Fibroblast of lung (primary cell): ENCODE data around the gene CLMN. TPM values are rescaled to one million over a fixed set of nuclear protein-coding genes. Genes with fewer than 3 reads are reported as not detected.
A peak's percentile ranks its signal among the peaks of the same experiment; 100 is the strongest.

Experiments used
- DNase-seq, 2 donors: peaks; one replicate each; pipeline versions ENCODE4 v3.0.0 to v3.0.0-alpha.2; 2010; ENCODE audit warnings: low read depth in 2 of 2
- H2AFZ ChIP-seq: 2 replicates; pipeline ENCODE4 v1.5.1; 2012; ENCODE audit warnings: low read length, control low read depth, inconsistent platforms
- H3K27ac ChIP-seq: 2 replicates; pipeline ENCODE4 v1.5.1; 2011; ENCODE audit warnings: low read length, control low read depth; ENCODE audit not compliant: insufficient read depth
- H3K27me3 ChIP-seq: 2 replicates; pipeline ENCODE4 v1.5.1; 2011; ENCODE audit warnings: mild to moderate bottlenecking, low read length; ENCODE audit not compliant: control insufficient read depth, insufficient read depth
- H3K36me3 ChIP-seq: 2 replicates; pipeline ENCODE4 v1.5.1; 2011; ENCODE audit warnings: low read length; ENCODE audit not compliant: control insufficient read depth, insufficient read depth
- H3K4me1 ChIP-seq: 2 replicates; pipeline ENCODE4 v1.5.1; 2011; ENCODE audit warnings: low read length; ENCODE audit not compliant: control insufficient read depth, insufficient read depth; ENCODE audit errors: extremely low read depth
- H3K4me2 ChIP-seq: 2 replicates; pipeline ENCODE4 v1.5.1; 2011; ENCODE audit warnings: low read length, control low read depth; ENCODE audit not compliant: insufficient read depth; ENCODE audit errors: extremely low read depth
- H3K4me3 ChIP-seq, 4 experiments: fragments of 200-600 bp in 1 of 4; sonication (generic) in 1 of 4; replicated peaks in 1 of 4; 2 replicates each; pipeline ENCODE4 v1.5.1; 2011 to 2016; ENCODE audit warnings: low read length in 4 of 4, low read depth in 3 of 4, mild to moderate bottlenecking in 3 of 4, control low read depth in 2 of 4, inconsistent platforms in 1 of 4, mixed read lengths in 1 of 4; ENCODE audit not compliant: insufficient read depth in 1 of 4; ENCODE audit errors: control extremely low read depth in 1 of 4
- H3K79me2 ChIP-seq: 2 replicates; pipeline ENCODE4 v1.5.1; 2012; ENCODE audit warnings: mild to moderate bottlenecking, low read length, inconsistent platforms; ENCODE audit not compliant: control insufficient read depth, insufficient read depth
- H3K9ac ChIP-seq: 2 replicates; pipeline ENCODE4 v1.5.1; 2011; ENCODE audit warnings: mild to moderate bottlenecking, low read length, control low read depth; ENCODE audit not compliant: insufficient read depth
- H3K9me3 ChIP-seq: 2 replicates; pipeline ENCODE4 v1.5.1; 2012; ENCODE audit warnings: low read depth, low read length; ENCODE audit not compliant: control insufficient read depth, insufficient read depth
- H4K20me1 ChIP-seq: 2 replicates; pipeline ENCODE4 v1.5.1; 2011; ENCODE audit warnings: low read length; ENCODE audit not compliant: control insufficient read depth, insufficient read depth; ENCODE audit errors: extremely low read depth
- EZH2 ChIP-seq: IDR thresholded peaks from 2 replicates; pipeline ENCODE4 v1.5.1; 2012; ENCODE audit warnings: low read length, control low read depth, mild to moderate bottlenecking; ENCODE audit errors: missing control alignments
- polyA plus RNA-seq, 2 donors: library from polyadenylated mRNA; depleted of rRNA in 1 of 2; stranded (reverse) in 1 of 2; unstranded in 1 of 2; fragments of >200 nt; gene quantifications; 2 replicates each; pipeline ENCODE4 v1.2.1, GENCODE V29; 2011 to 2012; ENCODE audit warnings: missing spikeins in 1 of 2
- total RNA-seq: library from RNA; depleted of rRNA; stranded (reverse); fragments of >200 nt; gene quantifications from 2 replicates; pipeline ENCODE4 v1.2.1, GENCODE V29; 2014
- TF ChIP-seq, protein P1 (sequence below), 2 donors: IDR thresholded peaks in 1 of 2; conservative IDR thresholded peaks in 1 of 2; 1 replicate in 1 of 2; 2 replicates in 1 of 2; pipeline ENCODE4 v1.5.1; 2011 to 2012; ENCODE audit warnings: low read length in 2 of 2, control low read depth in 1 of 2, inconsistent platforms in 1 of 2, low read depth in 1 of 2, mild to moderate bottlenecking in 1 of 2

The CLMN gene
- total and polyA plus RNA-seq, 2 donors (not counting 1 experiment from before 2014, with no cell fraction given): 0.83 to 2.7 TPM

DNA sequence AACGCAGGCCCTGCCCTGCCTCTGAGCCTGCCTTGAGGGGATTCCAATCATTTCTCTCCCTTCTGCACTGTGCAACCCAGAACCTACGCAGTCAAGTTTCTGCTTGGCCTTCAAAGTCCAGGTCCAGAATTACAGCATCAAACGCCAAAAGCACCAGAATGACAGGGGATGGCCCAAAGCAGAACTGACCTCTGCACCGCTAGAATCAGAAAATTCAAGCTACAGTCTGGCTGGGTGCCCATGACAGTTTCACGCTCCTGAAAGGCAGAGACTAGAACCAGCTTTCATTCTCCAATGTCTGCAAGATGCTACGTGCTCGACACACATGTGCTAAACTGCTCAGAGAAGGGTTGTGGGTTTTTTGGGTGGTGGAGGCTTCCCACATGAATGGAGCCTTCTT, 4.1 kb downstream of the CLMN start:
- Histone ChIP-seq H4K20me1 (no peaks in the 10 kb centered on the region), H3K27me3 (no peaks in the 10 kb centered on the region), H2AFZ (no peak overlapping the region), H3K4me3 (no peak overlapping the region), H3K36me3 (no peaks in the 10 kb centered on the region), H3K9ac (no peak overlapping the region), H3K79me2 (no peaks in the 10 kb centered on the region), H3K9me3 (no peaks in the 10 kb centered on the region), H3K4me2 (no peak overlapping the region), H3K27ac (no peak overlapping the region), H3K4me1 (peaks cover 5% of the 10 kb centered on the region)
- TF ChIP-seq EZH2: no peak
- TF ChIP-seq, protein P1, sequence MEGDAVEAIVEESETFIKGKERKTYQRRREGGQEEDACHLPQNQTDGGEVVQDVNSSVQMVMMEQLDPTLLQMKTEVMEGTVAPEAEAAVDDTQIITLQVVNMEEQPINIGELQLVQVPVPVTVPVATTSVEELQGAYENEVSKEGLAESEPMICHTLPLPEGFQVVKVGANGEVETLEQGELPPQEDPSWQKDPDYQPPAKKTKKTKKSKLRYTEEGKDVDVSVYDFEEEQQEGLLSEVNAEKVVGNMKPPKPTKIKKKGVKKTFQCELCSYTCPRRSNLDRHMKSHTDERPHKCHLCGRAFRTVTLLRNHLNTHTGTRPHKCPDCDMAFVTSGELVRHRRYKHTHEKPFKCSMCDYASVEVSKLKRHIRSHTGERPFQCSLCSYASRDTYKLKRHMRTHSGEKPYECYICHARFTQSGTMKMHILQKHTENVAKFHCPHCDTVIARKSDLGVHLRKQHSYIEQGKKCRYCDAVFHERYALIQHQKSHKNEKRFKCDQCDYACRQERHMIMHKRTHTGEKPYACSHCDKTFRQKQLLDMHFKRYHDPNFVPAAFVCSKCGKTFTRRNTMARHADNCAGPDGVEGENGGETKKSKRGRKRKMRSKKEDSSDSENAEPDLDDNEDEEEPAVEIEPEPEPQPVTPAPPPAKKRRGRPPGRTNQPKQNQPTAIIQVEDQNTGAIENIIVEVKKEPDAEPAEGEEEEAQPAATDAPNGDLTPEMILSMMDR (conservative IDR thresholded peaks at IDR 0.05 in 1 of 2, IDR thresholded peaks at IDR 0.05 in 1 of 2; ENCODE audit: low read depth in 1 of 2, low read length in 2 of 2): no peak
- no peak for DNase-seq

DNA sequence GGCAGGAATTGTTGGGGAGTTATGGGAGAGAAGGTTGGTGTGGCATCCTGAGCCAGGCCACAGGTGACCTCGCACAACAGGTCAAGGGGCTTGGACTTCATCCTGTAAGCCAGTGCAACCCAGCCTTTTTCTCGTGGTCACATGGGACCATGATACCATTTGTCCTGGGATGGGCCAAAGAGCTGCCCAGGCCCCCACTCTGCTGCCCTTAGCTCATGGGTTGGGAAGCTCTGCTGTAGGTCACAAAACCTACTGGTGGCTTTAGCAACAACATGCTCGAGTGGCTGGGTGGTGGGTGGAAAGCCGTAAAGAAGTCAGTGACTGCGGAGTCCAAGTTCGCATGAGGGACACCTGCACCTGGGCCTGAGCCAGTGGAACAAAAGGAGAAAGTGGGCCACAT, 4.6 kb downstream of the CLMN start:
- Histone ChIP-seq H3K79me2 (no peaks in the 10 kb centered on the region), H3K36me3 (no peaks in the 10 kb centered on the region), H2AFZ (no peak overlapping the region), H3K27me3 (no peaks in the 10 kb centered on the region), H3K4me3 (no peak overlapping the region), H3K9me3 (no peaks in the 10 kb centered on the region), H3K27ac (no peak overlapping the region), H3K4me1 (peaks cover 5% of the 10 kb centered on the region), H4K20me1 (no peaks in the 10 kb centered on the region), H3K9ac (no peak overlapping the region), H3K4me2 (no peak overlapping the region)
- DNase-seq: no peak
- TF ChIP-seq, protein P1 (conservative IDR thresholded peaks at IDR 0.05 in 1 of 2, IDR thresholded peaks at IDR 0.05 in 1 of 2; ENCODE audit: low read depth in 1 of 2, low read length in 2 of 2): no peak
- no peak for TF ChIP-seq EZH2

DNA sequence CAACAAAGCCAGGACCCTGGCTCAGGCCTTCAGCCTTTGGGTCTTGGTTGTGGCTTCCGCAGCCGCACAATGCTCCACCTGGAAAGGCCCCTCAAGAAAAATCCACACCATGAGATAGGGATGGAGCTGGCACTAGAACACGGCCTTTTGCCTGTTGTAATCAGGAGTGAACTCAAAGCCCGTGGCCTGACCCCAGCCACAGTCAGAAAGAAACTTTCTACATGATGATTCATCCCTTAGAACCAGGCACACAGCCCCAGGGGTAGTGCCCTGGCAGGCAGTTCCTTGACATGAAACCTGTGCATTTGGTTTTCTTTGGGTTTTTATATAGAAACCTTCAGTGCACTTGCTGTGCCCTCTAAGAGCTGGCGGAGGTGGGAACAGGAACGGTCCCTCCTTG, 5.1 kb downstream of the CLMN start:
- Histone ChIP-seq H3K4me2 (no peak overlapping the region), H3K36me3 (no peaks in the 10 kb centered on the region), H3K27ac (no peak overlapping the region), H4K20me1 (no peaks in the 10 kb centered on the region), H3K9me3 (no peaks in the 10 kb centered on the region), H3K79me2 (no peaks in the 10 kb centered on the region), H3K27me3 (no peaks in the 10 kb centered on the region), H3K4me3 (no peak overlapping the region), H2AFZ (no peak overlapping the region), H3K4me1 (peaks cover 5% of the 10 kb centered on the region), H3K9ac (no peak overlapping the region)
- DNase-seq: peak; percentile 4 to 9
- no peak for TF ChIP-seq EZH2
- TF ChIP-seq, protein P1 (conservative IDR thresholded peaks at IDR 0.05 in 1 of 2, IDR thresholded peaks at IDR 0.05 in 1 of 2; ENCODE audit: low read depth in 1 of 2, low read length in 2 of 2): no peak
